Left ventricle myocardium inferior (tissue), 1 donor: Measurements from ENCODE around the gene MYOZ2. TPM values are rescaled to one million over a fixed set of nuclear protein-coding genes. Genes with fewer than 3 reads are reported as not detected.
"Not testable (repeated sequence)": the region's sequence is repeated elsewhere in the genome, so short reads cannot be mapped to it uniquely, and the experiment has no call there.

Source experiments
- DNase-seq: peaks from one replicate; pipeline ENCODE4 v3.0.0-alpha.2; 2020
- H3K27ac ChIP-seq: fragments of 200-600 bp; replicated peaks from 2 replicates; pipeline ENCODE4 v1.8.0; 2021
- H3K27me3 ChIP-seq: fragments of 200-600 bp; 2 replicates; pipeline ENCODE4 v1.8.0; 2021; ENCODE audit warnings: low read depth
- H3K36me3 ChIP-seq: fragments of 200-600 bp; 2 replicates; pipeline ENCODE4 v1.8.0; 2021
- H3K4me1 ChIP-seq: fragments of 200-600 bp; 2 replicates; pipeline ENCODE4 v1.8.0; 2021
- H3K4me3 ChIP-seq: fragments of 200-600 bp; 2 replicates; pipeline ENCODE4 v1.8.0; 2021; ENCODE audit warnings: mild to moderate bottlenecking, moderate library complexity
- H3K9me3 ChIP-seq: fragments of 200-600 bp; replicated peaks from 2 replicates; pipeline ENCODE4 v1.8.0; 2021
- intact Hi-C: fragments of 100-400 bp; cut with micrococcal nuclease; formaldehyde crosslinking; loops from one replicate; pipeline ENCODE4 v1.11.0; 2022
- total RNA-seq: library from RNA; stranded (reverse); fragmentation: NEBNext Ultra II Directional; extraction: Animal tissue kit (Norgen Biotek cat#: 25700); gene quantifications from one replicate; pipeline ENCODE4 v1.2.1, GENCODE V29; 2021
- TF ChIP-seq, protein P1 (sequence below): fragments of 200-600 bp; IDR thresholded peaks from 2 replicates; pipeline ENCODE4 v1.8.0; 2021; ENCODE audit warnings: antibody characterized with exemption, mild to moderate bottlenecking, borderline replicate concordance
- donor health status: DM: no; HTN: yes; CAD: no; lungs with severe emphysema.

Gene MYOZ2
- total RNA-seq, 1 donor from 2014 or later: 843 TPM

- Histone ChIP-seq H3K36me3 (peaks cover 7% of the 10 kb centered on the region), H3K4me3 (peak overlapping the region; percentile 66), H3K4me1 (peaks cover 50% of the 10 kb centered on the region), H3K27ac (peak overlapping the region; percentile 91), H3K27me3 (no peaks in the 10 kb centered on the region), H3K9me3 (no peaks in the 10 kb centered on the region)
- no peak for DNase-seq
- intact Hi-C loops: no loop called here
- TF ChIP-seq, protein P1, sequence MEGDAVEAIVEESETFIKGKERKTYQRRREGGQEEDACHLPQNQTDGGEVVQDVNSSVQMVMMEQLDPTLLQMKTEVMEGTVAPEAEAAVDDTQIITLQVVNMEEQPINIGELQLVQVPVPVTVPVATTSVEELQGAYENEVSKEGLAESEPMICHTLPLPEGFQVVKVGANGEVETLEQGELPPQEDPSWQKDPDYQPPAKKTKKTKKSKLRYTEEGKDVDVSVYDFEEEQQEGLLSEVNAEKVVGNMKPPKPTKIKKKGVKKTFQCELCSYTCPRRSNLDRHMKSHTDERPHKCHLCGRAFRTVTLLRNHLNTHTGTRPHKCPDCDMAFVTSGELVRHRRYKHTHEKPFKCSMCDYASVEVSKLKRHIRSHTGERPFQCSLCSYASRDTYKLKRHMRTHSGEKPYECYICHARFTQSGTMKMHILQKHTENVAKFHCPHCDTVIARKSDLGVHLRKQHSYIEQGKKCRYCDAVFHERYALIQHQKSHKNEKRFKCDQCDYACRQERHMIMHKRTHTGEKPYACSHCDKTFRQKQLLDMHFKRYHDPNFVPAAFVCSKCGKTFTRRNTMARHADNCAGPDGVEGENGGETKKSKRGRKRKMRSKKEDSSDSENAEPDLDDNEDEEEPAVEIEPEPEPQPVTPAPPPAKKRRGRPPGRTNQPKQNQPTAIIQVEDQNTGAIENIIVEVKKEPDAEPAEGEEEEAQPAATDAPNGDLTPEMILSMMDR: no peak
These were observed 2.4 kb downstream of the MYOZ2 start for GRCh38 chr4:119138046-119138445.

- H3K9me3 ChIP-seq: no peaks in the 10 kb centered on the region
- intact Hi-C loops: no loop called here
- H3K27me3 ChIP-seq: no peaks in the 10 kb centered on the region
- H3K4me1 ChIP-seq: peaks cover 47% of the 10 kb centered on the region
- DNase-seq: no peak
- H3K36me3 ChIP-seq: peaks cover 15% of the 10 kb centered on the region
- H3K27ac ChIP-seq: peak overlapping the region; percentile 91
- H3K4me3 ChIP-seq: peak overlapping the region; percentile 66
- TF ChIP-seq, protein P1: no peak
These were observed 3.7 kb downstream of the MYOZ2 start for GRCh38 chr4:119139311-119139710.

- peak overlapping the region; percentile 91 for H3K27ac ChIP-seq
- no peak for DNase-seq
- H3K4me3 ChIP-seq: peak overlapping the region; percentile 66
- no peaks in the 10 kb centered on the region for H3K27me3 ChIP-seq
- peaks cover 15% of the 10 kb centered on the region for H3K36me3 ChIP-seq
- TF ChIP-seq, protein P1: no peak
- no peaks in the 10 kb centered on the region for H3K9me3 ChIP-seq
- intact Hi-C loops: no loop called here
- H3K4me1 ChIP-seq: peaks cover 45% of the 10 kb centered on the region
These were observed 4.2 kb downstream of the MYOZ2 start for GRCh38 chr4:119139822-119140252.

GRCh38 chr4:119141283-119141682, 5.7 kb downstream of the MYOZ2 start:
- H3K4me3 ChIP-seq: peak overlapping the region; percentile 66
- H3K9me3 ChIP-seq, DNase-seq, H3K27me3 ChIP-seq, intact Hi-C loops: not testable (repeated sequence)
- peaks cover 15% of the 10 kb centered on the region for H3K36me3 ChIP-seq
- H3K4me1 ChIP-seq: peaks cover 41% of the 10 kb centered on the region
- peak overlapping the region; percentile 91 for H3K27ac ChIP-seq

DNA sequence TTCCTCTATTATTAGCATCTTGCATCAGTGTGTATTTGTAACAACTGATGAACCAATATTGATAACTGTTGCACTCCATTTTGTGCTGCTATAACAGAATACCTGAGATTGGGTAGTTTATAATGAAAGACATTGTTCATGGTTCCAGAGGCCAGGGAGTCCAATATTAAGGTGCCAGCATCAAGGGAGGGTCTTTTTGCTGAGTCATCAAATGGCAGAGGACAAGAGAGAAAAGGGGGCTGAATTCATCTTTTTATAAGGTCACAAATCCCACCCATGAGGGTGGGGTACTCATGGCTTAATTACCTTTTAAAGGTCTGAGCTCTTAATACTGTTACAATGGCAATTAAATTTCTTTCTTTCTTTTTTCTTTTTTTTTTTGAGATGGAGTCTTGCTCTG, 7.2 kb downstream of the MYOZ2 start:
- TF ChIP-seq, protein P1: no peak
- H3K9me3 ChIP-seq: no peaks in the 10 kb centered on the region
- peaks cover 15% of the 10 kb centered on the region for H3K36me3 ChIP-seq
- H3K27me3 ChIP-seq: no peaks in the 10 kb centered on the region
- H3K27ac ChIP-seq: peak overlapping the region; percentile 91
- H3K4me3 ChIP-seq: peak overlapping the region; percentile 66
- no peak for DNase-seq
- intact Hi-C loops: no loop called here
- peaks cover 47% of the 10 kb centered on the region for H3K4me1 ChIP-seq

GRCh38 chr4:119143341-119143740, 7.7 kb downstream of the MYOZ2 start:
- peak overlapping the region; percentile 91 for H3K27ac ChIP-seq

DNA sequence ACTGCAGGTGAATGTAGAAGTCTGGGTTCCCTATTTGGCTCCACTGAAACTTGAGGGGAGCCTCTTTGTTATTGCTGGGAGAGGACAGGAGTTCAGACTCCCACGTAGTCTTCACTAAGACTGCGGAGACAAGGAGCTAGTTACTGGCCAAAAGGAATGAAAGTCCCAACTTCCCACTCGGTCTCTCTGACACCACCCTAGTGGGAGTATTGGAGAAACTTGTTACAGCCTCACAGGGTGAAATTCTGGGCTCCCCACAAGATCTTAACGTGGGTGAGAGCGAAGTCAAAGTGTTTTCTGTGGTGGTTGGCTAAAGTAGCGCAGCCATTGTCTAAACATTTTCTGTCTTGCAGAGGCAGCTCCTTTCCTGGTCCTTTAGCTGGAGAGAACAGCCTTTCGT, 13.5 kb downstream of the MYOZ2 start:
- H3K9me3 ChIP-seq: no peaks in the 10 kb centered on the region
- H3K27me3 ChIP-seq: no peaks in the 10 kb centered on the region
- H3K36me3 ChIP-seq: peaks cover 20% of the 10 kb centered on the region
- peaks cover 63% of the 10 kb centered on the region for H3K4me1 ChIP-seq
- peak overlapping the region; percentile 85 for H3K27ac ChIP-seq
- no peak for DNase-seq
- intact Hi-C loops: no loop called here
- peak overlapping the region; percentile 66 for H3K4me3 ChIP-seq
- TF ChIP-seq, protein P1: no peak

More at GRCh38 chr4:119143341-119143740, 7.7 kb downstream of the MYOZ2 start:
- DNase-seq, H3K27me3 ChIP-seq, intact Hi-C loops, H3K9me3 ChIP-seq: not testable (repeated sequence)
- Histone ChIP-seq H3K4me3 (peak overlapping the region; percentile 66), H3K4me1 (peaks cover 47% of the 10 kb centered on the region), H3K36me3 (peaks cover 15% of the 10 kb centered on the region)
